Activated naive CD8-positive, alpha-beta T cell (primary cell): ENCODE results near the gene DSCAML1.
"Not testable (repeated sequence)": the region's sequence is repeated elsewhere in the genome, so short reads cannot be mapped to it uniquely, and the experiment has no call there.

ENCODE experiments used
- H3K27ac Mint-ChIP-seq: one replicate; pipeline ENCODE4 v1.8.0; 2021; ENCODE audit warnings: mixed read lengths
- H3K27me3 Mint-ChIP-seq: one replicate; pipeline ENCODE4 v1.8.0; 2021; ENCODE audit warnings: mixed read lengths
- H3K36me3 Mint-ChIP-seq: one replicate; pipeline ENCODE4 v1.8.0; 2021; ENCODE audit warnings: mixed read lengths
- H3K4me1 Mint-ChIP-seq: one replicate; pipeline ENCODE4 v1.8.0; 2021; ENCODE audit warnings: low read depth, mixed read lengths
- H3K4me3 Mint-ChIP-seq: one replicate; pipeline ENCODE4 v1.8.0; 2021; ENCODE audit warnings: mild to moderate bottlenecking, mixed read lengths
- H3K9me3 Mint-ChIP-seq: one replicate; pipeline ENCODE4 v1.8.0; 2021; ENCODE audit warnings: low read depth, mixed read lengths

DSCAML1 gene

GRCh38 chr11:117467770-117468169 is 329.2 kb downstream of the DSCAML1 start:
- Mint-ChIP-seq H3K36me3 (no peaks in the 10 kb centered on the region), H3K27ac (no peak overlapping the region), H3K4me3 (no peak overlapping the region), H3K4me1 (no peaks in the 10 kb centered on the region), H3K27me3 (no peaks in the 10 kb centered on the region), H3K9me3 (peaks cover 3% of the 10 kb centered on the region)

- Mint-ChIP-seq H3K9me3 (peaks cover 3% of the 10 kb centered on the region), H3K27me3 (no peaks in the 10 kb centered on the region), H3K27ac (no peak overlapping the region)
These were observed 330.1 kb downstream of the DSCAML1 start for GRCh38 chr11:117466966-117467365.

GRCh38 chr11:117465236-117465997 is 331.6 kb downstream of the DSCAML1 start:
- no peak overlapping the region for H3K27ac Mint-ChIP-seq
- no peaks in the 10 kb centered on the region for H3K4me1 Mint-ChIP-seq
- no peak overlapping the region for H3K4me3 Mint-ChIP-seq

More at GRCh38 chr11:117466966-117467365, 330.1 kb downstream of the DSCAML1 start:
- Mint-ChIP-seq H3K4me3 (no peak overlapping the region), H3K36me3 (no peaks in the 10 kb centered on the region), H3K4me1 (no peaks in the 10 kb centered on the region)

GRCh38 chr11:117464778-117465177 is 332.2 kb downstream of the DSCAML1 start:
- H3K27ac Mint-ChIP-seq = no peak overlapping the region
- no peaks in the 10 kb centered on the region for H3K27me3 Mint-ChIP-seq
- no peaks in the 10 kb centered on the region for H3K9me3 Mint-ChIP-seq
- no peaks in the 10 kb centered on the region for H3K36me3 Mint-ChIP-seq
- no peak overlapping the region for H3K4me3 Mint-ChIP-seq
- no peaks in the 10 kb centered on the region for H3K4me1 Mint-ChIP-seq

More at GRCh38 chr11:117465236-117465997, 331.6 kb downstream of the DSCAML1 start:
- Mint-ChIP-seq H3K27me3 (no peaks in the 10 kb centered on the region), H3K36me3 (no peaks in the 10 kb centered on the region), H3K9me3 (no peaks in the 10 kb centered on the region)

- Mint-ChIP-seq H3K36me3 (no peaks in the 10 kb centered on the region), H3K4me3 (no peak overlapping the region), H3K27ac (no peak overlapping the region), H3K9me3 (no peaks in the 10 kb centered on the region), H3K4me1 (no peaks in the 10 kb centered on the region), H3K27me3 (no peaks in the 10 kb centered on the region)
These were observed 334.2 kb downstream of the DSCAML1 start for GRCh38 chr11:117462864-117463247.

- Mint-ChIP-seq H3K27me3 (no peaks in the 10 kb centered on the region), H3K36me3 (no peaks in the 10 kb centered on the region), H3K27ac (no peak overlapping the region), H3K4me3 (no peak overlapping the region), H3K9me3 (no peaks in the 10 kb centered on the region), H3K4me1 (no peaks in the 10 kb centered on the region)
These were observed 334.7 kb downstream of the DSCAML1 start for GRCh38 chr11:117462183-117462863.

- Mint-ChIP-seq H3K36me3 (no peaks in the 10 kb centered on the region), H3K27ac (no peak overlapping the region), H3K4me1 (no peaks in the 10 kb centered on the region), H3K27me3 (no peaks in the 10 kb centered on the region), H3K4me3 (no peak overlapping the region), H3K9me3 (no peaks in the 10 kb centered on the region)
These were observed 335.4 kb downstream of the DSCAML1 start for GRCh38 chr11:117461396-117462182.

GRCh38 chr11:117459979-117460300 is 337.1 kb downstream of the DSCAML1 start:
- no peaks in the 10 kb centered on the region for H3K27me3 Mint-ChIP-seq
- H3K4me3 Mint-ChIP-seq = no peak overlapping the region
- H3K27ac Mint-ChIP-seq = no peak overlapping the region
- no peaks in the 10 kb centered on the region for H3K9me3 Mint-ChIP-seq
- H3K4me1 Mint-ChIP-seq = no peaks in the 10 kb centered on the region
- H3K36me3 Mint-ChIP-seq = no peaks in the 10 kb centered on the region

- Mint-ChIP-seq H3K36me3 (no peaks in the 10 kb centered on the region), H3K4me3 (no peak overlapping the region), H3K4me1 (no peaks in the 10 kb centered on the region), H3K27me3 (no peaks in the 10 kb centered on the region), H3K27ac (no peak overlapping the region), H3K9me3 (peaks cover 3% of the 10 kb centered on the region)
These were observed 337.7 kb downstream of the DSCAML1 start for GRCh38 chr11:117459123-117459978.

- H3K9me3 Mint-ChIP-seq = peaks cover 8% of the 10 kb centered on the region
- H3K4me1 Mint-ChIP-seq = no peaks in the 10 kb centered on the region
- H3K4me3 Mint-ChIP-seq = no peak overlapping the region
- no peak overlapping the region for H3K27ac Mint-ChIP-seq
- no peaks in the 10 kb centered on the region for H3K36me3 Mint-ChIP-seq
- no peaks in the 10 kb centered on the region for H3K27me3 Mint-ChIP-seq
These were observed 338.5 kb downstream of the DSCAML1 start for GRCh38 chr11:117458275-117459122.

GRCh38 chr11:117457835-117458234 is 339.2 kb downstream of the DSCAML1 start:
- no peaks in the 10 kb centered on the region for H3K4me1 Mint-ChIP-seq
- H3K9me3 Mint-ChIP-seq = peaks cover 8% of the 10 kb centered on the region
- H3K27me3 Mint-ChIP-seq = no peaks in the 10 kb centered on the region
- H3K27ac Mint-ChIP-seq = no peak overlapping the region
- no peaks in the 10 kb centered on the region for H3K36me3 Mint-ChIP-seq
- H3K4me3 Mint-ChIP-seq = no peak overlapping the region

GRCh38 chr11:117457031-117457785 is 339.8 kb downstream of the DSCAML1 start:
- Mint-ChIP-seq H3K4me3 (no peak overlapping the region), H3K27me3 (no peaks in the 10 kb centered on the region), H3K36me3 (no peaks in the 10 kb centered on the region), H3K9me3 (peaks cover 8% of the 10 kb centered on the region), H3K27ac (no peak overlapping the region), H3K4me1 (no peaks in the 10 kb centered on the region)

- H3K9me3 Mint-ChIP-seq, H3K36me3 Mint-ChIP-seq, H3K27ac Mint-ChIP-seq, H3K27me3 Mint-ChIP-seq, H3K4me3 Mint-ChIP-seq, H3K4me1 Mint-ChIP-seq: not testable (repeated sequence)
These were observed 340.3 kb downstream of the DSCAML1 start for GRCh38 chr11:117456721-117457029.
